ENCODE results near the gene SMYD2.

DNA sequence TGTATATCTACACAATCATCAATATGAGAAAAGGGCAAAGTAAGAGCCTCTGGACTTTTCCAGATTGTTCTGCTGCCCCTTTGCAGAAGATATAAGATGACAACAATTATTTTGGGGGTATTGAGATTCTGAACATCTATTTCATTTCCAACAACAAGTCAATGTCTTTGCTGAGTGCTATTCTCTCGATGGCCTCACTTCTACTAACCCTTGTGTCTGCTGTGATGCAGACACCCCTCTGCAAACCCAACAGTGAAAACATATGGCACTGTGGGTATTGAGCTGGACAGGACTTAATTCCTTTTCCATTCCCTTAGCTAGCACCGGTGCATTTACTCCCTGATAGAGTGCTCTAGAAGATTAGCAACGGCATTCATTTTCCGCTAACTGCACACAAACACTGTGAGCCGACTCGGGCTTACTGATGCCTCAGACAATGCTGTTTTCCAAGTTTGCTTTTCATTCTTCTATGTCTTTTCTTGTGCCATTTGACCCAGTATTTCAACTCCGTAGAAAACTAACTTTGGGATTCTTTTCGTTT, 33.4 kb upstream of the SMYD2 start:
- TF ChIP-seq, protein P1, sequence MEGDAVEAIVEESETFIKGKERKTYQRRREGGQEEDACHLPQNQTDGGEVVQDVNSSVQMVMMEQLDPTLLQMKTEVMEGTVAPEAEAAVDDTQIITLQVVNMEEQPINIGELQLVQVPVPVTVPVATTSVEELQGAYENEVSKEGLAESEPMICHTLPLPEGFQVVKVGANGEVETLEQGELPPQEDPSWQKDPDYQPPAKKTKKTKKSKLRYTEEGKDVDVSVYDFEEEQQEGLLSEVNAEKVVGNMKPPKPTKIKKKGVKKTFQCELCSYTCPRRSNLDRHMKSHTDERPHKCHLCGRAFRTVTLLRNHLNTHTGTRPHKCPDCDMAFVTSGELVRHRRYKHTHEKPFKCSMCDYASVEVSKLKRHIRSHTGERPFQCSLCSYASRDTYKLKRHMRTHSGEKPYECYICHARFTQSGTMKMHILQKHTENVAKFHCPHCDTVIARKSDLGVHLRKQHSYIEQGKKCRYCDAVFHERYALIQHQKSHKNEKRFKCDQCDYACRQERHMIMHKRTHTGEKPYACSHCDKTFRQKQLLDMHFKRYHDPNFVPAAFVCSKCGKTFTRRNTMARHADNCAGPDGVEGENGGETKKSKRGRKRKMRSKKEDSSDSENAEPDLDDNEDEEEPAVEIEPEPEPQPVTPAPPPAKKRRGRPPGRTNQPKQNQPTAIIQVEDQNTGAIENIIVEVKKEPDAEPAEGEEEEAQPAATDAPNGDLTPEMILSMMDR (conservative IDR thresholded peaks at IDR 0.05; ENCODE audit: low read length): no peak
- TF ChIP-seq EZH2phosphoT487 (IDR thresholded peaks at IDR 0.05; ENCODE audit: borderline replicate concordance, low read depth, low read length): no peak

Measured in OCI-LY7 (cell line).